ENCODE results near the gene LMNA.

GRCh38 chr1:156067262-156067661 lies 47.2 kb upstream of the LMNA start:
- no peak for TF ChIP-seq POLR2A (IDR thresholded peaks at IDR 0.05; ENCODE audit: low read length)
- no peak for TF ChIP-seq GATA1 (IDR thresholded peaks at IDR 0.05; ENCODE audit: low read depth, low read length)

All from erythroblast (primary cell).